AG10803 (cell line): Measurements from ENCODE around the gene CACNB2.
"Not testable (repeated sequence)": the region's sequence is repeated elsewhere in the genome, so short reads cannot be mapped to it uniquely, and the experiment has no call there.

Source experiments
- DNase-seq: peaks from one replicate; pipeline ENCODE4 v3.0.0; 2010; ENCODE audit warnings: low read depth
- H3K4me3 ChIP-seq: 2 replicates; pipeline ENCODE4 v1.5.1; 2011; ENCODE audit warnings: mild to moderate bottlenecking, low read length, control low read depth
- CTCF ChIP-seq: conservative IDR thresholded peaks from 2 replicates; pipeline ENCODE4 v1.5.1; 2011; ENCODE audit warnings: mild to moderate bottlenecking, low read length, control low read depth, inconsistent platforms

Gene CACNB2

GRCh38 chr10:18567343-18567856 lies 427.2 kb downstream of the CACNB2 start:
- H3K4me3 ChIP-seq = no peak overlapping the region
- TF ChIP-seq CTCF = no peak
- DNase-seq = no peak

GRCh38 chr10:18570386-18570785 lies 430.2 kb downstream of the CACNB2 start:
- not testable (repeated sequence) for DNase-seq, H3K4me3 ChIP-seq

GRCh38 chr10:18571076-18571475 lies 430.9 kb downstream of the CACNB2 start:
- no peak overlapping the region for H3K4me3 ChIP-seq
- DNase-seq = no peak
- no peak for TF ChIP-seq CTCF

GRCh38 chr10:18571780-18572179 lies 431.6 kb downstream of the CACNB2 start:
- TF ChIP-seq CTCF = no peak
- H3K4me3 ChIP-seq = no peak overlapping the region
- DNase-seq = no peak

- H3K4me3 ChIP-seq = no peak overlapping the region
- DNase-seq = no peak
- TF ChIP-seq CTCF = no peak
These were observed 432.8 kb downstream of the CACNB2 start for GRCh38 chr10:18572959-18573561.

- no peak overlapping the region for H3K4me3 ChIP-seq
- TF ChIP-seq CTCF = no peak
- no peak for DNase-seq
These were observed 436.4 kb downstream of the CACNB2 start for GRCh38 chr10:18576586-18576985.

- no peak for TF ChIP-seq CTCF
- no peak overlapping the region for H3K4me3 ChIP-seq
- no peak for DNase-seq
These were observed 437.8 kb downstream of the CACNB2 start for GRCh38 chr10:18577823-18578685.
